ENCODE data around the gene EPS8.

DNA sequence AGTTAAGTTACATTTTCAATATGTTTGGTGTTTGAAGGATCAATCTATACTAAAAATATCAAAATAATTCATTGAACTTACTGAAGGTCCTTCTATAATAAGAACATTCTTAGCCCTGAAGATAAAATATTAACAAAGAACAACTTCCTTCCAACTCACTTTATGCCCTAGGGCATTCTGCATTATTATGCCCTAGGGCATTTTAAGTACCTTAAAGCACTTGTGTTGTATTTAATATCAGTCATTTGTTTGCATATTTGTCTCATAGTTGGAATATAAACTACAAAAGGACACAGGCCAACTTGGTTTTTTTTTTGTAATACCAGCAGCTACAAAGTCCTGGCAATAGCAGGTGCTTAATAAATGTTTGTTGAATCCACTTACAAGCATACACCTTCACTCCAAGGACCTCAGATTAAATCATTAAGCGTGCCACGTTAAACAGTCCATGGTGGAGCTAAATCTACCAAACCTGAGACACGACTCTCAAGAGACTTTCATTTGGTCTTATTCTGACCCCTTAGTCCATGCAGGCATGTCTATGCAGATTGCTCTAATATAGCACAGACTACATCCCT, 50.7 kb downstream of the EPS8 start:
- TF ChIP-seq, protein P1, sequence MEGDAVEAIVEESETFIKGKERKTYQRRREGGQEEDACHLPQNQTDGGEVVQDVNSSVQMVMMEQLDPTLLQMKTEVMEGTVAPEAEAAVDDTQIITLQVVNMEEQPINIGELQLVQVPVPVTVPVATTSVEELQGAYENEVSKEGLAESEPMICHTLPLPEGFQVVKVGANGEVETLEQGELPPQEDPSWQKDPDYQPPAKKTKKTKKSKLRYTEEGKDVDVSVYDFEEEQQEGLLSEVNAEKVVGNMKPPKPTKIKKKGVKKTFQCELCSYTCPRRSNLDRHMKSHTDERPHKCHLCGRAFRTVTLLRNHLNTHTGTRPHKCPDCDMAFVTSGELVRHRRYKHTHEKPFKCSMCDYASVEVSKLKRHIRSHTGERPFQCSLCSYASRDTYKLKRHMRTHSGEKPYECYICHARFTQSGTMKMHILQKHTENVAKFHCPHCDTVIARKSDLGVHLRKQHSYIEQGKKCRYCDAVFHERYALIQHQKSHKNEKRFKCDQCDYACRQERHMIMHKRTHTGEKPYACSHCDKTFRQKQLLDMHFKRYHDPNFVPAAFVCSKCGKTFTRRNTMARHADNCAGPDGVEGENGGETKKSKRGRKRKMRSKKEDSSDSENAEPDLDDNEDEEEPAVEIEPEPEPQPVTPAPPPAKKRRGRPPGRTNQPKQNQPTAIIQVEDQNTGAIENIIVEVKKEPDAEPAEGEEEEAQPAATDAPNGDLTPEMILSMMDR (IDR thresholded peaks at IDR 0.05) = no peak
- TF ChIP-seq MEF2A (IDR thresholded peaks at IDR 0.05; ENCODE audit: borderline replicate concordance, low read depth) (no peak), JUND (IDR thresholded peaks at IDR 0.05) (no peak), RXRA (IDR thresholded peaks at IDR 0.05; ENCODE audit: borderline replicate concordance, low read depth) (no peak), GABPA (IDR thresholded peaks at IDR 0.05; ENCODE audit: low read depth) (no peak), POLR2AphosphoS5 (IDR thresholded peaks at IDR 0.05; ENCODE audit: low read depth, low read length) (no peak), SIN3A (IDR thresholded peaks at IDR 0.05; ENCODE audit: borderline replicate concordance, low read depth, low read length) (no peak), EP300 (IDR thresholded peaks at IDR 0.05; ENCODE audit: borderline replicate concordance in 1 of 2, low read depth in 1 of 2, low read length in 1 of 2) (no peak), TCF12 (IDR thresholded peaks at IDR 0.05) (no peak), TAF1 (IDR thresholded peaks at IDR 0.05; ENCODE audit: borderline replicate concordance, low read depth, low read length) (no peak)
- TF ChIP-seq, protein P2, sequence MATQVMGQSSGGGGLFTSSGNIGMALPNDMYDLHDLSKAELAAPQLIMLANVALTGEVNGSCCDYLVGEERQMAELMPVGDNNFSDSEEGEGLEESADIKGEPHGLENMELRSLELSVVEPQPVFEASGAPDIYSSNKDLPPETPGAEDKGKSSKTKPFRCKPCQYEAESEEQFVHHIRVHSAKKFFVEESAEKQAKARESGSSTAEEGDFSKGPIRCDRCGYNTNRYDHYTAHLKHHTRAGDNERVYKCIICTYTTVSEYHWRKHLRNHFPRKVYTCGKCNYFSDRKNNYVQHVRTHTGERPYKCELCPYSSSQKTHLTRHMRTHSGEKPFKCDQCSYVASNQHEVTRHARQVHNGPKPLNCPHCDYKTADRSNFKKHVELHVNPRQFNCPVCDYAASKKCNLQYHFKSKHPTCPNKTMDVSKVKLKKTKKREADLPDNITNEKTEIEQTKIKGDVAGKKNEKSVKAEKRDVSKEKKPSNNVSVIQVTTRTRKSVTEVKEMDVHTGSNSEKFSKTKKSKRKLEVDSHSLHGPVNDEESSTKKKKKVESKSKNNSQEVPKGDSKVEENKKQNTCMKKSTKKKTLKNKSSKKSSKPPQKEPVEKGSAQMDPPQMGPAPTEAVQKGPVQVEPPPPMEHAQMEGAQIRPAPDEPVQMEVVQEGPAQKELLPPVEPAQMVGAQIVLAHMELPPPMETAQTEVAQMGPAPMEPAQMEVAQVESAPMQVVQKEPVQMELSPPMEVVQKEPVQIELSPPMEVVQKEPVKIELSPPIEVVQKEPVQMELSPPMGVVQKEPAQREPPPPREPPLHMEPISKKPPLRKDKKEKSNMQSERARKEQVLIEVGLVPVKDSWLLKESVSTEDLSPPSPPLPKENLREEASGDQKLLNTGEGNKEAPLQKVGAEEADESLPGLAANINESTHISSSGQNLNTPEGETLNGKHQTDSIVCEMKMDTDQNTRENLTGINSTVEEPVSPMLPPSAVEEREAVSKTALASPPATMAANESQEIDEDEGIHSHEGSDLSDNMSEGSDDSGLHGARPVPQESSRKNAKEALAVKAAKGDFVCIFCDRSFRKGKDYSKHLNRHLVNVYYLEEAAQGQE (IDR thresholded peaks at IDR 0.05; ENCODE audit: low read depth, low read length) = no peak
- TF ChIP-seq, protein P3, sequence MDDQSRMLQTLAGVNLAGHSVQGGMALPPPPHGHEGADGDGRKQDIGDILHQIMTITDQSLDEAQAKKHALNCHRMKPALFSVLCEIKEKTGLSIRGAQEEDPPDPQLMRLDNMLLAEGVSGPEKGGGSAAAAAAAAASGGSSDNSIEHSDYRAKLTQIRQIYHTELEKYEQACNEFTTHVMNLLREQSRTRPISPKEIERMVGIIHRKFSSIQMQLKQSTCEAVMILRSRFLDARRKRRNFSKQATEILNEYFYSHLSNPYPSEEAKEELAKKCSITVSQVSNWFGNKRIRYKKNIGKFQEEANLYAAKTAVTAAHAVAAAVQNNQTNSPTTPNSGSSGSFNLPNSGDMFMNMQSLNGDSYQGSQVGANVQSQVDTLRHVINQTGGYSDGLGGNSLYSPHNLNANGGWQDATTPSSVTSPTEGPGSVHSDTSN (IDR thresholded peaks at IDR 0.05) = no peak
- TF ChIP-seq, protein P4, sequence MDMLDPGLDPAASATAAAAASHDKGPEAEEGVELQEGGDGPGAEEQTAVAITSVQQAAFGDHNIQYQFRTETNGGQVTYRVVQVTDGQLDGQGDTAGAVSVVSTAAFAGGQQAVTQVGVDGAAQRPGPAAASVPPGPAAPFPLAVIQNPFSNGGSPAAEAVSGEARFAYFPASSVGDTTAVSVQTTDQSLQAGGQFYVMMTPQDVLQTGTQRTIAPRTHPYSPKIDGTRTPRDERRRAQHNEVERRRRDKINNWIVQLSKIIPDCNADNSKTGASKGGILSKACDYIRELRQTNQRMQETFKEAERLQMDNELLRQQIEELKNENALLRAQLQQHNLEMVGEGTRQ (IDR thresholded peaks at IDR 0.05; ENCODE audit: borderline replicate concordance, low read depth, low read length) = no peak

All from SK-N-SH (cell line).